Stomach (tissue), 4 donors: ENCODE measurements around the gene CELF6.

Experiments used
- CTCF ChIP-seq, 7 experiments: fragments of 450-650 bp in 4 of 7; fragments of 200-600 bp in 3 of 7; sonication (generic) in 3 of 7; IDR thresholded peaks; one replicate each; pipeline ENCODE4 v1.5.1; 2016 to 2019; ENCODE audit warnings: antibody characterized with exemption in 7 of 7, control low read depth in 2 of 7, mild to moderate bottlenecking in 1 of 7
- EP300 ChIP-seq: sonication (generic); formaldehyde crosslinking; IDR thresholded peaks from one replicate; pipeline ENCODE4 v1.6.1; 2017; ENCODE audit warnings: antibody characterized with exemption
- POLR2A ChIP-seq, 4 donors: fragments of 450-650 bp; IDR thresholded peaks; one replicate each; pipeline ENCODE4 v1.6.1; 2016; ENCODE audit warnings: antibody characterized with exemption in 4 of 4, control low read depth in 2 of 4, mild to moderate bottlenecking in 1 of 4, moderate library complexity in 1 of 4
- POLR2AphosphoS5 ChIP-seq, 3 donors: sonication (generic); formaldehyde crosslinking; IDR thresholded peaks; one replicate each; pipeline ENCODE4 v1.6.1; 2016; ENCODE audit warnings: antibody characterized with exemption in 3 of 3

GRCh38 chr15:72313881-72314280 is 6.1 kb downstream of the CELF6 start:
- TF ChIP-seq POLR2AphosphoS5 (IDR thresholded peaks at IDR 0.05) (no peak), POLR2A (IDR thresholded peaks at IDR 0.05) (no peak), CTCF (IDR thresholded peaks at IDR 0.05) (no peak), EP300 (no peak)
